Astrocyte of the cerebellum (primary cell): ENCODE results near the gene CENPT.

Experiments
- DNase-seq: peaks from one replicate; pipeline ENCODE4 v3.0.0-alpha.2; 2011; ENCODE audit warnings: low read depth
- H3K4me3 ChIP-seq: 2 replicates; pipeline ENCODE4 v1.5.1; 2011; ENCODE audit warnings: mild to moderate bottlenecking, low read depth, low read length, moderate library complexity
- CTCF ChIP-seq: IDR thresholded peaks from 2 replicates; pipeline ENCODE4 v1.5.1; 2012; ENCODE audit warnings: low read length, low read depth, moderate library complexity, mild to moderate bottlenecking; ENCODE audit errors: missing control alignments
- in situ Hi-C: cut with HindIII; loops from 2 replicates; pipeline ENCODE4 v1.10.0; 2017; ENCODE audit warnings: low sequenced_read_pairs

CENPT gene

GRCh38 chr16:67886387-67886786, 38.9 kb upstream of the CENPT start:
- no peak for DNase-seq
- TF ChIP-seq CTCF = no peak
- no peak overlapping the region for H3K4me3 ChIP-seq
- in situ Hi-C loops = no loop called here

DNA sequence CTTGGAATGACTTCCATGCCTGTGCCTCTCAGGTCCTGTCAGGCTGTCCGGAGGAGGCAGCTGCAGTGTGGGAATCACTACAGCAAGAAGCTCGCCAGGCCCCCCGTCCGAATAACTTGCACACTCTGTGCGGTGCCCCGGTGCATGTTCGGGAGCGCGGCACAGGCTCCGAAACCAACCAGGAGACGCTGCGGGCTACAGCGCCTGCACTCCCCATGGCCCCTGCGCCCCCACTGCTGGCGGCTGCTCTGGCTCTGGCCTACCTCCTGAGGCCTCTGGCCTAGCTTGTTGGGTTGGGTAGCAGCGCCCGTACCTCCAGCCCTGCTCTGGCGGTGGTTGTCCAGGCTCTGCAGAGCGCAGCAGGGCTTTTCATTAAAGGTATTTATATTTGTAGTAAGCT, 38.5 kb upstream of the CENPT start:
- H3K4me3 ChIP-seq = no peak overlapping the region
- in situ Hi-C loops = no loop called here

GRCh38 chr16:67885545-67885944, 38.1 kb upstream of the CENPT start:
- TF ChIP-seq CTCF = no peak
- no peak overlapping the region for H3K4me3 ChIP-seq
- DNase-seq = no peak
- in situ Hi-C loops = no loop called here

More for the DNA sequence above, 38.5 kb upstream of the CENPT start:
- TF ChIP-seq CTCF = no peak
- no peak for DNase-seq

GRCh38 chr16:67884684-67885083, 37.2 kb upstream of the CENPT start, which contains the start of gene NRN1L:
Gene NRN1L, plus strand, starts transcription at chr16:67884885. Its CDS starts 19 bp downstream, at chr16:67884904.
- no peak within 1 kb of the TSS for H3K4me3 ChIP-seq
- no peak for TF ChIP-seq CTCF
- in situ Hi-C loops = no loop called here
- DNase-seq = peak; percentile 69

DNA sequence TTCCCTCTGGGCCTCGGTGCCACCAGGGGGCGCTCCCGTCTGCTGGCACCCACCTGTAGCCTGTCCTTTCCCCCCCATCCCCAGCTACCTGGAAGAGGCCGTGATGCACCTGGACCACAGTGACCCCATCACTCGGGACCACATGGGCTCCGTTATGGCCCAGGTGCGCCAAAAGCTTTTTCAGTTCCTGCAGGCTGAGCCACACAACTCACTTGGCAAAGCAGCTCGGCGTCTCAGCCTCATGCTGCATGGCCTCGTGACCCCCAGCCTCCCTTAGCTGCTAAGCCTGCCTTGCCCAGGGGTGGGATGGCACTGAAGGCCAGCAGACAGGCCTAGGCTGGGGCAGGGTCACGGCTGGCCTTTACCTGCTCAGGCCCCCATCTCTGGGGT, 36.4 kb upstream of the CENPT start:
- TF ChIP-seq CTCF = peak; percentile 90
- DNase-seq = no peak
- no peak overlapping the region for H3K4me3 ChIP-seq
- in situ Hi-C loops = no loop called here

GRCh38 chr16:67883146-67883871, 35.8 kb upstream of the CENPT start:
- no peak for DNase-seq
- in situ Hi-C loops = no loop called here
- H3K4me3 ChIP-seq = no peak overlapping the region
- no peak for TF ChIP-seq CTCF
